Left ventricle myocardium inferior (tissue), 1 donor: ENCODE results near the gene KDM4C. TPM values are rescaled to one million over a fixed set of nuclear protein-coding genes. Genes with fewer than 3 reads are reported as not detected.

Source experiments
- DNase-seq: peaks from one replicate; pipeline ENCODE4 v3.0.0-alpha.2; 2020
- H3K27ac ChIP-seq: fragments of 200-600 bp; replicated peaks from 2 replicates; pipeline ENCODE4 v1.8.0; 2021
- H3K27me3 ChIP-seq: fragments of 200-600 bp; 2 replicates; pipeline ENCODE4 v1.8.0; 2021; ENCODE audit warnings: low read depth
- H3K36me3 ChIP-seq: fragments of 200-600 bp; 2 replicates; pipeline ENCODE4 v1.8.0; 2021
- H3K4me1 ChIP-seq: fragments of 200-600 bp; 2 replicates; pipeline ENCODE4 v1.8.0; 2021
- H3K4me3 ChIP-seq: fragments of 200-600 bp; 2 replicates; pipeline ENCODE4 v1.8.0; 2021; ENCODE audit warnings: mild to moderate bottlenecking, moderate library complexity
- H3K9me3 ChIP-seq: fragments of 200-600 bp; replicated peaks from 2 replicates; pipeline ENCODE4 v1.8.0; 2021
- CTCF ChIP-seq: fragments of 200-600 bp; IDR thresholded peaks from 2 replicates; pipeline ENCODE4 v1.8.0; 2021; ENCODE audit warnings: antibody characterized with exemption, mild to moderate bottlenecking, borderline replicate concordance
- intact Hi-C: fragments of 100-400 bp; cut with micrococcal nuclease; formaldehyde crosslinking; loops from one replicate; pipeline ENCODE4 v1.11.0; 2022
- total RNA-seq: library from RNA; stranded (reverse); fragmentation: NEBNext Ultra II Directional; extraction: Animal tissue kit (Norgen Biotek cat#: 25700); gene quantifications from one replicate; pipeline ENCODE4 v1.2.1, GENCODE V29; 2021
- donor health status: DM: no; HTN: yes; CAD: no; lungs with severe emphysema.

Gene KDM4C
- total RNA-seq, 1 donor from 2014 or later: 14.1 TPM

GRCh38 chr9:6894135-6894534, 136.4 kb downstream of the KDM4C start:
- H3K36me3 ChIP-seq: peaks cover 19% of the 10 kb centered on the region
- no peaks in the 10 kb centered on the region for H3K9me3 ChIP-seq
- no peak overlapping the region for H3K27ac ChIP-seq
- peaks cover 5% of the 10 kb centered on the region for H3K4me1 ChIP-seq
- H3K27me3 ChIP-seq: no peaks in the 10 kb centered on the region
- no peak for DNase-seq
- TF ChIP-seq CTCF: no peak
- intact Hi-C loops: no loop called here
- no peak overlapping the region for H3K4me3 ChIP-seq

GRCh38 chr9:6895754-6896153, 138.0 kb downstream of the KDM4C start:
- Histone ChIP-seq H3K36me3 (peaks cover 19% of the 10 kb centered on the region), H3K4me3 (no peak overlapping the region), H3K27me3 (no peaks in the 10 kb centered on the region), H3K9me3 (no peaks in the 10 kb centered on the region), H3K4me1 (peaks cover 5% of the 10 kb centered on the region), H3K27ac (no peak overlapping the region)
- DNase-seq: no peak
- intact Hi-C loops: no loop called here
- TF ChIP-seq CTCF: no peak

- Histone ChIP-seq H3K9me3 (no peaks in the 10 kb centered on the region), H3K36me3 (peaks cover 19% of the 10 kb centered on the region), H3K4me3 (no peak overlapping the region), H3K4me1 (peaks cover 5% of the 10 kb centered on the region), H3K27me3 (no peaks in the 10 kb centered on the region), H3K27ac (no peak overlapping the region)
- intact Hi-C loops: no loop called here
- no peak for TF ChIP-seq CTCF
- no peak for DNase-seq
Measured at GRCh38 chr9:6896562-6896961, 138.8 kb downstream of the KDM4C start.

- peaks cover 19% of the 10 kb centered on the region for H3K36me3 ChIP-seq
- H3K4me1 ChIP-seq: peaks cover 5% of the 10 kb centered on the region
- no peaks in the 10 kb centered on the region for H3K9me3 ChIP-seq
- H3K27ac ChIP-seq: no peak overlapping the region
- no peak overlapping the region for H3K4me3 ChIP-seq
- no peaks in the 10 kb centered on the region for H3K27me3 ChIP-seq
- TF ChIP-seq CTCF: no peak
- intact Hi-C loops: no loop called here
- DNase-seq: no peak
Measured at GRCh38 chr9:6897207-6897822, 139.5 kb downstream of the KDM4C start.

GRCh38 chr9:6897898-6898302, 140.1 kb downstream of the KDM4C start:
- no peak overlapping the region for H3K4me3 ChIP-seq
- H3K36me3 ChIP-seq: peaks cover 18% of the 10 kb centered on the region
- no peak for TF ChIP-seq CTCF
- H3K4me1 ChIP-seq: peaks cover 8% of the 10 kb centered on the region
- no peak for DNase-seq
- no peaks in the 10 kb centered on the region for H3K27me3 ChIP-seq
- H3K27ac ChIP-seq: no peak overlapping the region
- intact Hi-C loops: no loop called here
- H3K9me3 ChIP-seq: no peaks in the 10 kb centered on the region
